ENCODE measurements around the gene GRM8.

The GRM8 gene

DNA sequence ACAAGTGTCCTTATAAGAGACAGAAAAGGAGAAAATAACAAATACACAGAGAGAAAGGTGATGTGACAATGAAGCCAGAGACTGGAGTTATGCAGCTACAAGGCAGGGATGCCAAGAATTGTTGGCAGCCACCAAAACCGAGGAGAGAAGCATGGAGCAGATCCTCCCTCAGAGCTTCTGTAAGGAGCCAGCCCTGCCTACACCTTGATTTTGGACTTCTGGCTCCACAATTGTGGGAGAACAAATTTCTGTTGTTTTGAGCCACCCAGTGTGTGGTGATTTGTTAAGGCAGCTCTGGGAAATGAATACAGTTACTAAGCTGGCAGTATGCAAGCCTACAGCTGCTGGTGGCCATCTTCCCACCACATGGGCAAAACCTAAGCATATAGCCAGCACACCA lies 163.6 kb downstream of the GRM8 start:
- DNase-seq (ENCODE audit: low spot score): no peak
- TF ChIP-seq, protein P1, sequence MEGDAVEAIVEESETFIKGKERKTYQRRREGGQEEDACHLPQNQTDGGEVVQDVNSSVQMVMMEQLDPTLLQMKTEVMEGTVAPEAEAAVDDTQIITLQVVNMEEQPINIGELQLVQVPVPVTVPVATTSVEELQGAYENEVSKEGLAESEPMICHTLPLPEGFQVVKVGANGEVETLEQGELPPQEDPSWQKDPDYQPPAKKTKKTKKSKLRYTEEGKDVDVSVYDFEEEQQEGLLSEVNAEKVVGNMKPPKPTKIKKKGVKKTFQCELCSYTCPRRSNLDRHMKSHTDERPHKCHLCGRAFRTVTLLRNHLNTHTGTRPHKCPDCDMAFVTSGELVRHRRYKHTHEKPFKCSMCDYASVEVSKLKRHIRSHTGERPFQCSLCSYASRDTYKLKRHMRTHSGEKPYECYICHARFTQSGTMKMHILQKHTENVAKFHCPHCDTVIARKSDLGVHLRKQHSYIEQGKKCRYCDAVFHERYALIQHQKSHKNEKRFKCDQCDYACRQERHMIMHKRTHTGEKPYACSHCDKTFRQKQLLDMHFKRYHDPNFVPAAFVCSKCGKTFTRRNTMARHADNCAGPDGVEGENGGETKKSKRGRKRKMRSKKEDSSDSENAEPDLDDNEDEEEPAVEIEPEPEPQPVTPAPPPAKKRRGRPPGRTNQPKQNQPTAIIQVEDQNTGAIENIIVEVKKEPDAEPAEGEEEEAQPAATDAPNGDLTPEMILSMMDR (IDR thresholded peaks at IDR 0.05): no peak
- no peak overlapping the region for H3K27ac ChIP-seq
- H3K4me3 ChIP-seq: no peak overlapping the region

- no peak overlapping the region for H3K4me3 ChIP-seq
- DNase-seq (ENCODE audit: low spot score): no peak
- H3K27ac ChIP-seq: no peak overlapping the region
- TF ChIP-seq, protein P1 (IDR thresholded peaks at IDR 0.05): no peak
Measured at GRCh38 chr7:127081539-127081938, 171.2 kb downstream of the GRM8 start.

DNA sequence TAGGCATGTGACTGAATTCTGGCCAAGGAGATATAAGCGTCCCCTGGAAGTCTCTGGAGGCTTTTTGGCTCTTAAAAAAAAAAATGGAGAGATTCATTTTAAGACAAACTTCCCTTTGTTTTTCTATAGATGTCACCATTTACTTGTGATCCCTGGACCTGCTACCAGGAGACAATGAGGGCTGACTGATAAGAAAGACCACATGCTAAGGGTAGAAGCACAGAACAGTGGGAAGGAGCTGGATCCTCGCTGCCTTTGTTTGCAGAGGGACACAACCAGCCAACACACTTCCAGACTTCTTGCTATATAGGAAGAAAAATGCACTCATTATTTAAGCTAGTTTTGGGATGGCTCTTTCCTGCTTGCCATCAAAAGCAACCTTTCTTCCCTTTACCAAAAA lies 172.2 kb downstream of the GRM8 start:
- DNase-seq (ENCODE audit: low spot score): no peak
- no peak overlapping the region for H3K27ac ChIP-seq
- TF ChIP-seq, protein P1 (IDR thresholded peaks at IDR 0.05): no peak
- no peak overlapping the region for H3K4me3 ChIP-seq

- no peak for DNase-seq (ENCODE audit: low spot score)
- Histone ChIP-seq H3K27ac (no peak overlapping the region), H3K4me3 (no peak overlapping the region)
- TF ChIP-seq, protein P1 (IDR thresholded peaks at IDR 0.05): no peak
Measured at GRCh38 chr7:127066974-127067373, 185.8 kb downstream of the GRM8 start.

DNA sequence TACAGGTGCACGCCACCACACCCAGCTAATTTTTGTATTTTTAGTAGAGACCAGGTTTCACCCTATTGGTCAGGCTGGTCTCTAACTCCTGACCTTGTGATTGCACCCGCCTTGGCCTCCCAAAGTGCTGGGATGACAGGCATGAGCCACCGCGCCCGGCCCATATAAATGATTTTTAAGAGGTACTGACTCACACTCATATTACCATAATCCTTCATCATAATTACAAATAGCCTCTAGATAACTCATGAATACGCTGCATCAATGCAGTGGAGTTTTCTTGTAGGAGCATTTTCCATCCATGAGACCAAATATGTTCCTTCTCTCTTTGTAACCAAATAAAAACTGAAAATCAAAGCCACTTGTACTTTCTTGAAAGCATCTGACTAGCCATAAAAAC lies 193.3 kb downstream of the GRM8 start:
- H3K27ac ChIP-seq: no peak overlapping the region
- no peak overlapping the region for H3K4me3 ChIP-seq
- TF ChIP-seq, protein P1 (IDR thresholded peaks at IDR 0.05): no peak
- no peak for DNase-seq (ENCODE audit: low spot score)

GRCh38 chr7:127057918-127058317 lies 194.8 kb downstream of the GRM8 start:
- DNase-seq (ENCODE audit: low spot score): no peak
- H3K4me3 ChIP-seq: no peak overlapping the region
- TF ChIP-seq, protein P1 (IDR thresholded peaks at IDR 0.05): no peak
- H3K27ac ChIP-seq: no peak overlapping the region

GRCh38 chr7:127056202-127056601 lies 196.5 kb downstream of the GRM8 start:
- Histone ChIP-seq H3K4me3 (no peak overlapping the region), H3K27ac (no peak overlapping the region)
- no peak for DNase-seq (ENCODE audit: low spot score)
- TF ChIP-seq, protein P1 (IDR thresholded peaks at IDR 0.05): no peak

All from coronary artery (tissue), 2 donors.